H9 (cell line): ENCODE data around the gene NUDT3. TPM values are rescaled to one million over a fixed set of nuclear protein-coding genes. Genes with fewer than 3 reads are reported as not detected.

Source experiments
- DNase-seq: peaks from one replicate; pipeline ENCODE4 v3.0.0-alpha.2; 2017
- H2AFZ ChIP-seq: one replicate; pipeline ENCODE4 v1.6.1; 2013; ENCODE audit warnings: mild to moderate bottlenecking, low read length, control low read depth, moderate library complexity
- H2AK5ac ChIP-seq: 2 replicates; pipeline ENCODE4 v1.6.1; 2013; ENCODE audit warnings: low read length, control low read depth, mixed read lengths; ENCODE audit not compliant: insufficient read length
- H2BK120ac ChIP-seq: one replicate; pipeline ENCODE4 v1.6.1; 2013; ENCODE audit warnings: low read depth, mild to moderate bottlenecking, low read length, control low read depth, inconsistent platforms; ENCODE audit not compliant: poor library complexity, severe bottlenecking
- H2BK12ac ChIP-seq: 2 replicates; pipeline ENCODE4 v1.6.1; 2013; ENCODE audit warnings: low read length, control low read depth, mixed read lengths, low read depth; ENCODE audit not compliant: insufficient read length
- H2BK15ac ChIP-seq: 2 replicates; pipeline ENCODE4 v1.6.1; 2013; ENCODE audit warnings: low read depth, low read length, control low read depth
- H2BK20ac ChIP-seq: one replicate; pipeline ENCODE4 v1.6.1; 2013; ENCODE audit warnings: low read depth, mild to moderate bottlenecking, low read length, control low read depth, inconsistent platforms; ENCODE audit not compliant: poor library complexity, severe bottlenecking
- H2BK5ac ChIP-seq: 2 replicates; pipeline ENCODE4 v1.6.1; 2013; ENCODE audit warnings: low read length, control low read depth, mixed read lengths; ENCODE audit not compliant: insufficient read length
- H3K14ac ChIP-seq: 2 replicates; pipeline ENCODE4 v1.6.1; 2013; ENCODE audit warnings: low read length, control low read depth; ENCODE audit not compliant: insufficient read depth
- H3K18ac ChIP-seq: 2 replicates; pipeline ENCODE4 v1.6.1; 2013; ENCODE audit warnings: low read depth, mild to moderate bottlenecking, mixed read lengths, low read length, control low read depth; ENCODE audit not compliant: insufficient read length
- H3K23ac ChIP-seq: 2 replicates; pipeline ENCODE4 v1.6.1; 2013; ENCODE audit warnings: low read length, control low read depth, mixed read lengths, low read depth; ENCODE audit not compliant: insufficient read length
- H3K23me2 ChIP-seq: 2 replicates; pipeline ENCODE4 v1.6.1; 2013; ENCODE audit warnings: low read depth, mild to moderate bottlenecking, mixed read lengths, low read length, control low read depth; ENCODE audit not compliant: insufficient read length, poor library complexity, severe bottlenecking
- H3K27ac ChIP-seq: 2 replicates; pipeline ENCODE4 v1.5.1; 2013; ENCODE audit warnings: low read length, control low read depth, mixed read lengths, low read depth; ENCODE audit not compliant: insufficient read length
- H3K27me3 ChIP-seq: 2 replicates; pipeline ENCODE4 v1.6.1; 2013; ENCODE audit warnings: low read length, control low read depth, inconsistent platforms; ENCODE audit not compliant: insufficient read depth
- H3K4ac ChIP-seq: 2 replicates; pipeline ENCODE4 v1.6.1; 2013; ENCODE audit warnings: low read depth, mild to moderate bottlenecking, control low read depth, inconsistent platforms, low read length, moderate library complexity
- H3K4me1 ChIP-seq: 2 replicates; pipeline ENCODE4 v1.6.1; 2013; ENCODE audit warnings: low read length, control low read depth, inconsistent platforms; ENCODE audit not compliant: insufficient read depth
- H3K4me2 ChIP-seq: 2 replicates; pipeline ENCODE4 v1.6.1; 2013; ENCODE audit warnings: low read length, control low read depth, mixed read lengths; ENCODE audit not compliant: insufficient read length, insufficient read depth
- H3K56ac ChIP-seq: 2 replicates; pipeline ENCODE4 v1.6.1; 2013; ENCODE audit warnings: low read depth, mild to moderate bottlenecking, mixed read lengths, low read length, control low read depth; ENCODE audit not compliant: insufficient read length
- H3K79me1 ChIP-seq: 2 replicates; pipeline ENCODE4 v1.6.1; 2013; ENCODE audit warnings: low read depth, mild to moderate bottlenecking, moderate library complexity, low read length, control low read depth, inconsistent platforms; ENCODE audit not compliant: insufficient read depth, poor library complexity, severe bottlenecking
- H3K79me2 ChIP-seq: 2 replicates; pipeline ENCODE4 v1.6.1; 2013; ENCODE audit warnings: low read length, control low read depth, inconsistent platforms; ENCODE audit not compliant: insufficient read depth
- H3K9ac ChIP-seq: 2 replicates; pipeline ENCODE4 v1.6.1; 2013; ENCODE audit warnings: low read length, control low read depth, mixed read lengths; ENCODE audit not compliant: insufficient read length; ENCODE audit errors: extremely low read depth
- H3K9me3 ChIP-seq: one replicate; pipeline ENCODE4 v1.6.1; 2013; ENCODE audit warnings: low read depth, low read length, inconsistent platforms; ENCODE audit not compliant: control insufficient read depth
- H3T11ph ChIP-seq: one replicate; pipeline ENCODE4 v1.6.1; 2013; ENCODE audit warnings: mild to moderate bottlenecking, low read length, control low read depth, inconsistent platforms
- H4K20me1 ChIP-seq: one replicate; pipeline ENCODE4 v1.6.1; 2013; ENCODE audit not compliant: control insufficient read depth, insufficient read length, insufficient read depth
- H4K5ac ChIP-seq: 2 replicates; pipeline ENCODE4 v1.6.1; 2013; ENCODE audit warnings: low read depth, mild to moderate bottlenecking, mixed read lengths, low read length, control low read depth; ENCODE audit not compliant: insufficient read length
- H4K8ac ChIP-seq: replicated peaks from 2 replicates; pipeline ENCODE4 v1.6.1; 2013; ENCODE audit warnings: low read length, control low read depth, mixed read lengths, low read depth; ENCODE audit not compliant: insufficient read length
- H4K91ac ChIP-seq: 2 replicates; pipeline ENCODE4 v1.6.1; 2013; ENCODE audit warnings: low read depth, mild to moderate bottlenecking, moderate library complexity, mixed read lengths, low read length, control low read depth; ENCODE audit not compliant: insufficient read length
- H3K27ac Mint-ChIP-seq, 3 experiments: 2 replicates in 2 of 3; 3 replicates in 1 of 3; pipeline ENCODE4 v1.8.0; 2020 to 2021; ENCODE audit warnings: mixed read lengths in 3 of 3, mild to moderate bottlenecking in 1 of 3, moderate library complexity in 1 of 3
- H3K27me3 Mint-ChIP-seq: 2 replicates; pipeline ENCODE4 v1.8.0; 2021; ENCODE audit warnings: low read depth, mild to moderate bottlenecking, moderate library complexity, mixed read lengths
- H3K36me3 Mint-ChIP-seq, 3 experiments: 2 replicates in 2 of 3; 3 replicates in 1 of 3; pipeline ENCODE4 v1.8.0; 2020 to 2021; ENCODE audit warnings: low read depth in 3 of 3, mixed read lengths in 3 of 3; ENCODE audit not compliant: insufficient read depth in 1 of 3
- H3K4me1 Mint-ChIP-seq, 2 experiments: 2 replicates each; pipeline ENCODE4 v1.8.0; 2020; ENCODE audit warnings: mixed read lengths in 2 of 2
- H3K4me3 Mint-ChIP-seq, 2 experiments: 2 replicates in 1 of 2; 3 replicates in 1 of 2; pipeline ENCODE4 v1.8.0; 2020 to 2021; ENCODE audit warnings: mild to moderate bottlenecking in 2 of 2, mixed read lengths in 2 of 2, moderate library complexity in 1 of 2
- H3K9me3 Mint-ChIP-seq, 2 experiments: 2 replicates in 1 of 2; 3 replicates in 1 of 2; pipeline ENCODE4 v1.8.0; 2020; ENCODE audit warnings: mild to moderate bottlenecking in 2 of 2, mixed read lengths in 2 of 2, moderate library complexity in 1 of 2
- CTCF ChIP-seq: fragments of 200-600 bp; sonication (generic); conservative IDR thresholded peaks from 3 replicates; pipeline ENCODE4 v1.8.0; 2021; ENCODE audit warnings: antibody characterized with exemption, mild to moderate bottlenecking
- WGBS: extraction: QIAGEN DNeasy Blood & Tissue Kit; methylation state at CpG from one replicate; pipeline ENCODE4 v1.1.7; 2013; ENCODE audit warnings: missing lambda C conversion rate, low lambda C conversion rate, mixed read lengths; ENCODE audit not compliant: insufficient read length; ENCODE audit errors: extremely low coverage; 5-methylcytosine and 5-hydroxymethylcytosine counted together
- total RNA-seq: library from RNA; stranded (reverse); gene quantifications from 2 replicates; pipeline ENCODE4 v1.2.1, GENCODE V29; 2021

NUDT3 gene
- total RNA-seq, 1 experiment from 2014 or later: 23.6 TPM

- H3K56ac ChIP-seq: no peak overlapping the region
- no peak overlapping the region for H3K18ac ChIP-seq
- no peak overlapping the region for H2BK5ac ChIP-seq
- no peak overlapping the region for H3K9ac ChIP-seq
- no peak overlapping the region for H3K4ac ChIP-seq
- H3K27ac ChIP-seq: no peak overlapping the region
- no peak for TF ChIP-seq CTCF
- H3K23me2 ChIP-seq: peaks cover 12% of the 10 kb centered on the region
- no peaks in the 10 kb centered on the region for H3K9me3 ChIP-seq
- H3K27me3 ChIP-seq: no peaks in the 10 kb centered on the region
- H3K23ac ChIP-seq: no peak overlapping the region
- Mint-ChIP-seq H3K4me3 (0 out of 5 replicates have a peak overlapping the region, but pooled peaks of 1 of the 2 experiments have one; percentile 13), H3K4me1 (peaks cover 26 to 36% of the 10 kb centered on the region in 2 experiments), H3K27me3 (no peaks in the 10 kb centered on the region; the same call in 1 of the 2 replicates), H3K9me3 (no peaks in the 10 kb centered on the region; a peak in 1 of 5 replicates), H3K27ac (no peak overlapping the region), H3K36me3 (no peaks in the 10 kb centered on the region)
- no peak overlapping the region for H4K5ac ChIP-seq
- H2BK15ac ChIP-seq: no peak overlapping the region
- peaks cover 10% of the 10 kb centered on the region; the same call in 1 of the 2 replicates for H3K4me1 ChIP-seq
- no peak overlapping the region for H2BK120ac ChIP-seq
- no peak overlapping the region for H2AFZ ChIP-seq
- no peak for DNase-seq
- H3K14ac ChIP-seq: no peak overlapping the region
- no peaks in the 10 kb centered on the region for H3K79me1 ChIP-seq
- no peaks in the 10 kb centered on the region for H4K20me1 ChIP-seq
- no peak overlapping the region for H2BK12ac ChIP-seq
- H3K4me2 ChIP-seq: no peak overlapping the region
- no peak overlapping the region for H4K91ac ChIP-seq
- H2BK20ac ChIP-seq: no peak overlapping the region
- H3K79me2 ChIP-seq: no peaks in the 10 kb centered on the region
- H2AK5ac ChIP-seq: no peak overlapping the region
- no peak overlapping the region for H4K8ac ChIP-seq
- no CpG with 5 or more reads among the region's 17 CpGs for WGBS
- H3T11ph ChIP-seq: no peak overlapping the region
Observed at GRCh38 chr6:34231566-34232336, 160.7 kb downstream of the NUDT3 start.
